Activated CD8-positive, alpha-beta memory T cell treated with anti-CD3 and anti-CD28 coated beads for 4 hours (primary cell): ENCODE results near the gene FOXP1.
"Not testable (repeated sequence)": the region's sequence is repeated elsewhere in the genome, so short reads cannot be mapped to it uniquely, and the experiment has no call there.

ENCODE experiments used
- DNase-seq, 2 donors: peaks; one replicate each; pipeline ENCODE4 v3.0.0-alpha.2; 2020; ENCODE audit warnings: low read depth in 2 of 2

Gene FOXP1

GRCh38 chr3:71530903-71531530, 52.5 kb downstream of the FOXP1 start:
- no peak for DNase-seq

DNA sequence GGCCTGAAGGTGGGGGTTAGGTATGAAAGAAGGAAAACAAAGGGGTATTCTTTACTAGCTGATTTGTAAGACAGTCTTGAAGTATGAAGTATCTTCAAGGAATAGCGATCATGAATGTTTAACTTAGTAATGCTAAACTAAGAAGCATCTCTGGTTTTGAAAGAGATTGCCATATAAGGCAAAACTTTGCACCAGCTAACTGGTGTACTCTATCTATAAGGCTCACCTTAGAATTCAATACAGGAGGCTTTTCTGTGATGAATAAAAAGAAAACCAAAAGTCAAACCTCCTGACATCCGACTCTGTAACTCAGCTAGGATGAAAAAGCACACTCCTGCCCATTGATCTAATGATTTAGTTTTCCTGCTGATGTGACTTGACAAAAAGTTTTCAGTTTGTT, 54.7 kb downstream of the FOXP1 start:
- no peak for DNase-seq

GRCh38 chr3:71526448-71526847, 57.1 kb downstream of the FOXP1 start:
- DNase-seq: not testable (repeated sequence)

DNA sequence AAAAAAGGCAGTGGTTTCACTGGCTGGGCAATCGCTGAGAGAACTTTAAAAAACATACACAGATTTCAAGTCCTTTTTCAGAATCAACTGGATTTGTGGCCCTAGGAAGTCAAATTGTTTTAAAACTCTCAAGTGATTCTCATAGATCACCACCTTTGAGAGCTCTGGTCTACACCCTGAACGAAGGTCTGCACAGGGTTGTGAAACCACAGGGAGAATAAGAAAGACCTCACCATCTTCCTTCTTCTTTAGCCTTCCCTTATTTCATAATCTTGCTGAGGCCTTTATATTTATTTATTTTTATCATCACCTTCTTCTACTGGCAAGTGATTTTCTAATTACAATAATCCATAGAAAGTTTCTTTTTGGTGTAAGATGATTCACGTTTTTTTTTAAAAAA, 58.1 kb downstream of the FOXP1 start:
- no peak for DNase-seq

- DNase-seq: no peak
Observed at GRCh38 chr3:71524672-71525071, 58.9 kb downstream of the FOXP1 start.

DNA sequence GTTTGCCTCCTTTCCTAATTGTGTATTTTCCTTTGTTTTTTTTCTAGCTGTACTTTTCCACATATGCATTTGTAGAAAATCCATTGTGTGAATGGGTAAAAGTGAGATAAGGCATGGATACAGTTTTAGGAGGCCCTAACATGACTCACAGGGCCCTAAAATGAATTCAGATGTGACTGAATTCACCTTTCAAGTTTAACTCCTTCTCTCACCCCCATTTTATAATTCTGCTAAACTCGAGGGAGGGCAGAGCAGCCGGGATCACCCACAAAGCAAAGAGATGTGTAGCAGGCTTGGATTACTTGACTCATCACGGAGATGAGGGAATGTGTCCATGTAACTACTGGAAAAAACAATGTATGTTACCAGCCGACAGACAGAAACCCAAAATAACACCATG, 59.9 kb downstream of the FOXP1 start:
- no peak for DNase-seq

DNA sequence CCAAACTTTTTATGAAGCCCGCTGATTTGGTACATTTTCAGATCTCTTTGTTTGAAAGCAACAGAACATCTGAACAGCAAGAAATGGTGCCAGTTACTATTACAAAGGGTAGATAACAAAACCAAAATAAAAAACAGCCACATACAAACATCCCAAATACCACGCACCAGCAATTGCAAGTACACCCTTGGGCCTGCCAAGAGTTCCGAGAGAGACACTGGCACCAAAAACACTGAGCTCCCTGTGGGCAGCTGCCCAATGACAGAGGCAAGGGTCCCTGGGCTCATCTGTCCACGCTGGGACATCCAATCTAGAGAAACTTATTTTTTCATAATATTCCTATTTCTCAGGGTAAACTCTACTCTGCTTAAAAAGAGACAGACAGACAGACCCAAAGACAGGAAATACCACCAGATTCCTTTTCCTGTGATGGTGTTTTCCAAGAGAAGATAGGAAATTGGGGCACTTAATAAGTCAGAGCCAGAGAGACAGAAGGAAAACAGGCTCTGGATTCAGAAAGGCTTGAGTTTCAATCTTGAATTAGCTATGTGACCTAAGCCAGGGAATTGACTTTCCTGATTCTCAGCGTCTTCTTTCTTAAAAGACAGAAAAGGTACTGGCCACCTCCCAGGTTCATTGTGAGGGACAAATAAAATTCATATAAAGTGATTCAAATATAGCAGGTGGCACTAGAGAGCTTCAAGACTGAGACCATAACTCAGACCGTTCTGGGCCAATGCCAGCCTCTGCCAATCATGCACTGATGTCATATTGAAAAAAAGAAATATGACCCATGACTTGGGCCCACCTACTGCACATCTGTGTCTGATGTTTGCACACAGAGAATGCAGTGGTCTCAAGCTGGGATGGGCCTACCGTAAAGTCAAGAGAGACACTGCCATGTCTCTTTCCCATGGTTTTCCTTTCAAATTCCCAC, 61.3 kb downstream of the FOXP1 start:
- no peak for DNase-seq

GRCh38 chr3:71521021-71521352, 62.5 kb downstream of the FOXP1 start:
- no peak for DNase-seq

DNA sequence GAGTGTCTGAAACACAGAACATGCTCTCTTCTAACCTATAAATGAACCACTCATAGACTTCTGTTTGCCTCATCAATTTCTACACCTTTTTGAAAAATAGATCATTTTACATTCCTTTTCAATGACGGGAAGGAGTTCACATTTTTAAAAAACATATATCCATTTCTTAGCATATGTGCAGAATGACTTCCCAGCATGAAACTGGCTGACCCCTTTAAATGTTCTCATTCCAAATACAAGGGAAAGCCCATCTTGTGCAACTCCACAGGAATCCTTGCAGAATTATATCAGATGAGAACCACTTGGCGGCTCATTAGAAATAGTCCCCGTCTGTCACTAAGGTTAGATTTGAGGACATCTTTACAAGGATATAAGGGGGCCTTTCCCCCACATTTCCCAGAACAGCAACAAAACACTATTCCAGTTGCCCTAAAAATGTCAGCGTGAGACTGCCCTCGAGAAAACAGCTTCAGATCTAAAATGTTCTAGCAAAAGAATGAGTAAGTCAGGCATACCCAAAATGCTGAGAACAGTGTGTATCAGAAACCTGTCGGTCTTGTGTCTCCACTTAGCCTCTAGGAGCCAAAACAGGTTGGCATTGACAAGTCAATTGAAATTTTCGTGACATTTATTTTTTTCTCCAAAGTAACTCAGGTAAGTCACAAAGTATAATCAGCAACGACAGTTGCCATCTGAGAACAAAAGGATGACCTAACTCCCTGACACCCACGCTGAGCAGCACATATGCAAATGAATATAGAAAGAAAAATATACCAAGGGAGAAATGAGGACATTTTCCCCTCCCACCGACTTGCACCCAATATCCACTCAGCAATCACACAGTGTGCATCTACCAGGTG, 63.1 kb downstream of the FOXP1 start:
- DNase-seq: no peak

GRCh38 chr3:71518089-71518488, 65.4 kb downstream of the FOXP1 start:
- no peak for DNase-seq

GRCh38 chr3:71517271-71517791, 66.2 kb downstream of the FOXP1 start:
- no peak for DNase-seq

DNA sequence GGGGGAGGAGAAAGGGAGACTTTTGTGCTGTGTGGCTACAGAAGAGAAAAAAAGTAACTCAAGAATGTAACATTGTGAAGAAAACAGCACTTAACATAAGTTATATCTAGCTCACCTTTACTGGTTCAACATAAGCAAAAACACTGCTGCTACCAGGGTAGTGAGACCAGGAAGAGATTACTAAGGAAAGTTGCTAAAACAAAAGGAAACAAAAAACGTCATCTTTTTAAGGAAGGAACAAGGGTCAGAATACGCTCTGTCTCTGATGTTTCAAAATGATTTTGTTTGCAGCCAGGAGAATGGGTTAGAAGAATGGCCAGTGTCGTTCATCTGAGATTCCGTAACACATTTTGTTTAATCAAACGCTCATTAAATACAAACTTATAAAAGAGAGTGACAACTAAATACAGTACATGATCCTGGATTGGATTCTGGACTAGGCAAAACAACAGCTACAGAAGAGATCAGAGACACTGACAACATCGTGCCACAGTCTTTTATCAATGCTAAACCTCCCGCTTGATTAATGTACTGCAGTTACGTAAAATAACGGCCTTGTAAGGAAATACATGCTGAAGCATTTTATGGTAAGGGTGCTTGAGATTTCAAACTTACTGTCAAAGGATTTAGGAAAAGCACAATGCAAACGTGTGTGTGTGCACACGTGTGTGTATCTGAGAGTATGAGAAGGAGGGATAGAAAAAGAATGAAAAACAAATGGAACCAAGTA, 67.7 kb downstream of the FOXP1 start:
- no peak for DNase-seq

DNA sequence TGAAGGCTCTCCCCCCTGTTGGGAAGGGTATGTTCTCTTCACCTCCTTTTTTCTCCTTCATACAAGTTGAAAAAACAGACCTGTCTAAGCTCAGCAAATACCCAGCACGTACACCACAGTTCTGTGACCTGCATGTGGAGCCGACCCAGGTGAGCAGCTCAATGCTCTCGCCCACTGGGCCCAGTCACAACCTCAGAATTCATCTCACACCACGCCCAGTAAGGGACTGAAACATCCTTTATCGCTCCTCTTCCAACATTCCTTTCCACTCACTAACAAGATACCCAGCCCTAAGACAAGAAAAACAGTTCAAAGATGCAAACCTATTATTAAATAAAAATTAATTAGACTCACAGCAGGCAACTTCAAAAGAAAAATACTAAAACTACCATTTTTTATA, 68.9 kb downstream of the FOXP1 start:
- no peak for DNase-seq

- no peak for DNase-seq
Observed at GRCh38 chr3:71513515-71513914, 70.0 kb downstream of the FOXP1 start.

GRCh38 chr3:71513081-71513480, 70.4 kb downstream of the FOXP1 start:
- no peak for DNase-seq

- DNase-seq: no peak
Observed at GRCh38 chr3:71512544-71512943, 71.0 kb downstream of the FOXP1 start.

- no peak for DNase-seq
Observed at GRCh38 chr3:71512000-71512399, 71.5 kb downstream of the FOXP1 start.

DNA sequence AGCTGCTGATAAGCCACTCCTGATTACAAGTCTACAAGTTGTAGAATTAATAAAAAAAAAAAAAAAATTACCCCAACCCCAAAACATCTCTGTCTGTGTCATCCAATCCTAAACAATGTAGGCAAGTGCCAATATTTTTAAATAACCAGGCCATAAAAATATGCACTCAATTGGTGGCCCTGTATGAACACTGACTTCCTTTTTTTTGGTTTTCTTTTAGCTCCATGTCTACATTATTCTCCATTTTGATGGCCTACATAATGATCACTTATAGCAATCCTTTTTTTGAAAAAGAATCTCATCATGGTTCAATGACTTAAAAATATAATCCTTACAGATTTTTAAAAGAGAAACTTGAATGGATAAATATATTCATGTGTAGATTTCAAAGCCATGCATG, 72.1 kb downstream of the FOXP1 start:
- DNase-seq: no peak

- no peak for DNase-seq
Observed at GRCh38 chr3:71511037-71511436, 72.5 kb downstream of the FOXP1 start.

DNA sequence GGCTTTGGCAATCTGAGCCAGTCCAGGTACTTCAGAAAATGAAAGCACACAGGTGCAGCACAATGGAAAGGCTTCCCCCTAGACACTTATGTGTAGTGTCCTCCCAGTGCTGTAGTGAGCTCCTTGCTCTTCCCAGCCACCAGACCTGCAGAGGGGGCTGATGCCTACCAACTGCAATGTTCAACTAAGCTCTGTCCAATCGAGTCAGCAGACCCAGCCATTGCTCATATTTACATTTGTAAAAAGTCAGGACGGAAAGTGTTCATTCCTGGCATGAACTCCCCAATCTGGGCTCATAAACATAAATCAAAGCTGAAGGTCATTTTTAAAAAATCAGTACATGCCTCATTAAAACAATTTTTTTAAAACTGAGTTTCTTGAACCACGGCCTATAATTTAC, 73.0 kb downstream of the FOXP1 start:
- no peak for DNase-seq

GRCh38 chr3:71509066-71509465, 74.5 kb downstream of the FOXP1 start:
- DNase-seq: no peak
